Activated T-helper 1 cell treated with anti-CD3 and anti-CD28 coated beads, Interleukin-2, amount 50 U/mL, for 16 hours (primary cell): ENCODE measurements around the gene HEMK1.

Experiments used
- DNase-seq, 2 donors: peaks; one replicate each; pipeline ENCODE4 v3.0.0-alpha.2; 2020; ENCODE audit warnings: low read depth in 1 of 2, low spot score in 1 of 2

HEMK1 gene

DNA sequence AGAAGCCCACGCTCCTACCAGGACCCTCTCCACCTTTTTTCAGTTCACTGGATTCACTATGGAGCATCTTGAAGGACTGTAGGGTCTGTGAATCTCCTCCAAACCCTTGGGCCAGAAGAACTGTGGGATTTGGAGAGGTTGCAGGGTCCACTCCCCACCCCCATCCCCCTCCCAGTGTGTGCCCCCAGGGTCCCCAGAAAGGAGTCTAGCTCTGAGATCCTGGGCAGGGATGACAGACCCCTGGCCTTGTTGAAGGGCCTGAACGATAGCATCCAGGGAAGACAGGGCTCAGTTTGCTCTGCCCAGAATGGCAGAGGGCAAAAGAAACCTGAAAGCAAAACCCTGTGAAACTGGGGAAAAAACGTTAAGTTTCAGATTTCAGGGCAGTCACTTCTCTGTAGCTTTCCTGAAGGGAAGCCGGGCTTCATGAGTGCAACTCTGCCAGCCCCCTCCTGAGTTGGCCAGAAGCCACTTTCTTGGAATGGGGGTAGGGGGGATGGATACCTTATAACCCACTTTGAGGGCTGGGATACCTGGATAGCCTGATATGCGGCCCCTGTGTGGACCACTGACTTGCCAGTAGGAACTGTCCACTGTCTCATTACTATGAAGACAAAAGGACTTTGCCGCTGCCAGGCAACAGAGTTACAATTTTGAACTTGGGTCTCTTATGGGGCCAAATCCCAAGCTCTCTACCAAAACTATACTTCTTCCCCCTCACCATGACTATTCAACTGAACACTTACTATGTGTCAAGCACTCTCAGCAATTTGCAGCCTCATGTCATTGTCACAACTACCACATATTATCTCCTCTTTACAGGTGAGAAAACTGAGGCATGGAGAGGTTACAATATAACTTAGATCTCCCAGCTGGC is 43.9 kb downstream of the HEMK1 start:
- no peak for DNase-seq

DNA sequence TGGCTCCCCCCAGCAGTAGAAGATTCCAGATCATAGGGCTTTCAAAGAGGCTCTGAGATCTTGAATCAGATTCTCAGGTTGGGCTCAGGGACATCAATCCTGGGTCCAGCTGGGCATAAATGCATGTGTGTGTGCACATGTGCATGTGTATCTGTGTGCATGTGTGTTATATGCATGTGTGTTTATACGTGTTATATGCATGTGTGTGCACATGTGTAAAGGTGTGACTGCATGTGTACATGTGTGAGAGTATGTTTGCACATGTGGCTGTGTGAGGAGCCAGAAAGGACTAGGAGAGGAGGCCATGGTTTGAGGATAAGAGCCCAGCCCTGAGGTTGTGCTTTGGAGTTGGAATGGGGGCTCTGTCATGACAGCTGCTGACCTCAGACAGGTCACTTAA is 45.9 kb downstream of the HEMK1 start:
- no peak for DNase-seq

GRCh38 chr3:50616003-50616769 is 46.9 kb downstream of the HEMK1 start:
- peak; percentile 63 to 75 for DNase-seq

- DNase-seq: peak; percentile 88 to 90
Measured at GRCh38 chr3:50616770-50617095, 47.4 kb downstream of the HEMK1 start.

- DNase-seq: no peak
Measured at GRCh38 chr3:50617096-50617791, 47.9 kb downstream of the HEMK1 start, which contains the start of gene MAPKAPK3. Gene MAPKAPK3, plus strand, starts transcription at chr3:50617151. Its CDS starts 415 bp downstream, at chr3:50617566.

GRCh38 chr3:50617911-50618481 is 48.7 kb downstream of the HEMK1 start:
- DNase-seq: no peak

DNA sequence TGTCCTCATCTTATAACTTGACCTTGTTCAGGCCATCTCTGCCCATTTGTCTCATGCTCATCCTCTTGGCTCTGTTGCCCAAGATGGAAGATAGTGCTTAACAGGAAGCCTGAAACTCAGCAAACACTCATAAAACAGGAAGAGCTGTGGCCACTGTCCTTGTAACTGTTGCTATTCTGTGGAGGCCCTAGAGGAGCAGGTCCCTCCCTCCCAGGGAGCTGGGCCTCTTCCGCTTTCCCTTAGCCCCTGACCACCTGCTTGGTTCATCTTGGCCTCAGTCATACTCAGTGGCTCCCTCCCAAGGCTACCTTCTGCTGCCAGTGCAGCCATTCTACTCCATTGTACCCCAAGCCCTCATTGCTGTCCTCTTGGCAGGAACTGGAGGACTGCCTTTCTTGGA is 51.1 kb downstream of the HEMK1 start:
- no peak for DNase-seq

DNA sequence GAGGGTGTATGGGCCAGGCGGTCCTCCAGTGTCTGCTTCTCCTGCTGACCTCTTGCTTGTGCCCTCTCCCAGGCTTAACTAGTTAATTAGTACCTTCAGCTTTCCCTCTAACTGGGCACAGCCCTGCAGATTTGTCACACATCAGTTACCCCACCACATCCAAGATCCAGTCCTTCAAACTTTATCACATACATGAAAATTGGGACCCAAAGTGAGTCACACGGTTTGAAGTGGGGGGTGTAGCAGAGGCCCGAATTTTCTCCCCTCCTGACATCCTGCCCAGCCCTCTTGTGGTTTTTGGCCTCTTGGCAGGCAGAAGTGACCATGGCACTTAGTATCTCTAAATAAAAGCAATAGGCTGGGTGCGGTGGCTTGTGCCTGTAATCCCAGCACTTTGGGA is 51.5 kb downstream of the HEMK1 start:
- no peak for DNase-seq

DNA sequence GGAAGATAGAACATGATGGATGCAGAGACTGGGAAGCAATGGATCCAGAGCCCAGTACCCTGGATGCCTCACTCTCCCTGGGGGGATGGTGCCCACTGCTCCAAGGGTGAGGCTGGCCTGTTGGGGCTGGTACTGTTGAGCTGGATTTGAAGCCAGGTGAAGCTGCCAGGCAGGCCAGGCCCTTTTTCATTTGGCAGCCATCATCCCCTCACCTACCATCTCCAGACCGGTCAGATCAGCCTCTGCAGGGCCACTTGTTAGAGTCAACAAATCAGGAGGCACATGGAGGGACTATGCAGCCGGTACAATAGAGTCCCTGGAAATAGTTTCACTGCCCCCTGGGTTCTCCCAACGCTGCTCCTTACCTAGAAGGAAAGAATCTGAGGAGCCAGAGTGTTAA is 53.6 kb downstream of the HEMK1 start:
- DNase-seq: no peak

- no peak for DNase-seq
Measured at GRCh38 chr3:50623840-50624474, 54.6 kb downstream of the HEMK1 start.

- DNase-seq: no peak
Measured at GRCh38 chr3:50624634-50625033, 55.3 kb downstream of the HEMK1 start.

GRCh38 chr3:50625231-50626182 is 56.2 kb downstream of the HEMK1 start:
- no peak for DNase-seq

- no peak for DNase-seq
Measured at GRCh38 chr3:50626401-50626800, 57.1 kb downstream of the HEMK1 start.

DNA sequence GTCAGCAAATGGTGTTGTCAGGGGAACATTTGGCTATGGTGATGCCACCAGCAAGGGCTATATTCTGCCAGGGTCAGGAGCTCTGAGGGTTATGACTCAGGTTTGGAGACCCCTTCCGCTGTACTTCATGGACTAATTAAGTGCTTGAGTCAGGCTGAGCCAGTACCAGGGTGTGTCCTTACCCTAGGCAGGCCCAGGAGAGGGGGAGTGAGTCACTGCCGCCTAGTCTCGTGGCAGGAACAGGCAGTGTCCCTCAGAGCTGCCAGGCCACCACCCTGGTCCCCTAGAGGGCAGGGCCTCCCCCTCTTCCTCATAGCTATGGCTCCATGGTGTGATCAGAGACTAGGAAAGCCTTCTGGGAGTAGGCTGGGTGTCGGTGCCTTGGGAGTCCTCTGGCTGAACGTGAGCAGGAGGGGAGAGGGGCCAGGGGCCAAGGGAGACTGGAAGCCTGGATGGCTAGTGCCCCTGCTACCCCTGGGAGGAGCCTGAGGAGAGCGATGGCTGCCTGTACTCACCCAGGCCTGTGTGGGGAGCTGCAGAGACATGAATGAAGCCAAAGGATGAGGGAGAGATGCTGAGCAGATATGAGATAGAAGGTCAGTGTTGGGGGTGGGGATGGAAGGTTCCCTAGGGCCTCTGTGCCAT is 58.2 kb downstream of the HEMK1 start:
- DNase-seq: no peak

DNA sequence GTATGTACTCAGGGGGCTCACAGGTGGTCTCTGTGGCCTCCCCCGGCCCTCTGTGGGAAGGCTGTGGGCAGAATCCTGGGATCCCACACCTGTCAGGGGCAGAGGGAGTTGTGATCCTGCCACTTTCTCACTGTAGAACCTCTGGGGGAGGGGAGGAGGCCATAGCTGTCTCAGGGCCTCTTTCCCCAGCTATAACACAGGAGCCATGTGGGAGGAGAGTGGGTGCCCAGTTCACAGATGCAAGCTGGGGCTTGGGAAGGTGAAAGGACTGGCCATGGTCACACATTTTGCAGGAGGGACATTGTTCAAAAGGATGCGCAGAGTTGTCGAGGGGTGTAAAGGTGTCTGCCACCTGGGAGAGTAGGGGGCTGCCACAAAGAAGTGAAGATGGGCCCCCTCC is 59.3 kb downstream of the HEMK1 start:
- no peak for DNase-seq

GRCh38 chr3:50630394-50630793 is 61.1 kb downstream of the HEMK1 start:
- no peak for DNase-seq

DNA sequence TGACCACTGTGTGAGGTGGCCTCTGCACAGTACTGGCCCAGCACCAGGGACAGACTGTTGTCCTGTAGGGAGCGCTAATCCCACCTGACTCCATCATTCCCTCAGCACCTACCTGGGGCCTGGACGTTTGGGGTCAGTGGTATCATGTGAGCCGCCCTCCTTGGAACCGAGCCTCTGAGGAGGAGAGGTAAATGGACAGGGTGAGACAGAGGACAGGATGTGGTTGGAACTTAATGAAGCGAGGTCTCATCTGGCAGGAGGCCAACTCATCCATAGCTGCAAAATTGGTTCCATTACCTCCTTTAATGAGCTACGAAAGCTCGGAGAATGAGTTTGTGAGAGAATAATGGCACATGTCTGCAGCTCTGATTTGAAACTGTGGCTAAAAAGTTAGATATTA is 61.6 kb downstream of the HEMK1 start:
- DNase-seq: no peak

- no peak for DNase-seq
Measured at GRCh38 chr3:50632450-50632849, 63.1 kb downstream of the HEMK1 start.

GRCh38 chr3:50633230-50633790 is 64.0 kb downstream of the HEMK1 start:
- no peak for DNase-seq
